Measurements from ENCODE around the gene PLA2G2C. TPM values are rescaled to one million over a fixed set of nuclear protein-coding genes. Genes with fewer than 3 reads are reported as not detected.

The PLA2G2C gene
- total RNA-seq, 4 donors from 2014 or later = not detected

- 78% methylated on average over 6 of the region's 6 CpGs for WGBS
- Histone ChIP-seq H3K27ac (no peak overlapping the region), H3K9me3 (no peaks in the 10 kb centered on the region), H3K4me3 (no peak overlapping the region), H3K27me3 (peaks cover 29% of the 10 kb centered on the region), H3K36me3 (no peaks in the 10 kb centered on the region), H3K4me1 (peaks cover 24% of the 10 kb centered on the region)
- TF ChIP-seq POLR2A (IDR thresholded peaks at IDR 0.05) = no peak
- TF ChIP-seq CTCF (IDR thresholded peaks at IDR 0.05) = no peak
- no peak for TF ChIP-seq POLR2AphosphoS5 (IDR thresholded peaks at IDR 0.05)
- DNase-seq (ENCODE audit: low spot score in 2 of 2) = no peak
These were observed 1.8 kb downstream of the PLA2G2C start for GRCh38 chr1:20184481-20184900.

- no peak for DNase-seq (ENCODE audit: low spot score in 2 of 2)
- Histone ChIP-seq H3K9me3 (no peaks in the 10 kb centered on the region), H3K4me1 (peaks cover 24% of the 10 kb centered on the region), H3K27me3 (peaks cover 21% of the 10 kb centered on the region), H3K27ac (no peak overlapping the region), H3K4me3 (no peak overlapping the region), H3K36me3 (no peaks in the 10 kb centered on the region)
- 79% methylated on average over 13 of the region's 13 CpGs for WGBS
- TF ChIP-seq POLR2A (IDR thresholded peaks at IDR 0.05) (no peak), CTCF (IDR thresholded peaks at IDR 0.05) (no peak), EP300 (IDR thresholded peaks at IDR 0.05) (no peak), POLR2AphosphoS5 (IDR thresholded peaks at IDR 0.05) (no peak)
These were observed 2.6 kb downstream of the PLA2G2C start for GRCh38 chr1:20183616-20184271.

- peaks cover 24% of the 10 kb centered on the region for H3K4me1 ChIP-seq
- peaks cover 18% of the 10 kb centered on the region for H3K27me3 ChIP-seq
- no peaks in the 10 kb centered on the region for H3K9me3 ChIP-seq
- DNase-seq (ENCODE audit: low spot score in 2 of 2) = no peak
- 89% methylated on average over 10 of the region's 10 CpGs for WGBS
- TF ChIP-seq CTCF (IDR thresholded peaks at IDR 0.05) = no peak
- no peak for TF ChIP-seq POLR2A (IDR thresholded peaks at IDR 0.05)
- no peak for TF ChIP-seq EP300 (IDR thresholded peaks at IDR 0.05)
- TF ChIP-seq POLR2AphosphoS5 (IDR thresholded peaks at IDR 0.05) = no peak
- no peaks in the 10 kb centered on the region for H3K36me3 ChIP-seq
- no peak overlapping the region for H3K27ac ChIP-seq
- no peak overlapping the region for H3K4me3 ChIP-seq
These were observed 3.3 kb downstream of the PLA2G2C start for GRCh38 chr1:20183035-20183434.

- no peak for TF ChIP-seq EP300 (IDR thresholded peaks at IDR 0.05)
- no peak for TF ChIP-seq POLR2A (IDR thresholded peaks at IDR 0.05)
- no peak for TF ChIP-seq CTCF (IDR thresholded peaks at IDR 0.05)
- TF ChIP-seq POLR2AphosphoS5 (IDR thresholded peaks at IDR 0.05) = no peak
- Histone ChIP-seq H3K27me3 (peaks cover 18% of the 10 kb centered on the region), H3K4me1 (peaks cover 19% of the 10 kb centered on the region), H3K9me3 (no peaks in the 10 kb centered on the region), H3K36me3 (no peaks in the 10 kb centered on the region), H3K4me3 (no peak overlapping the region), H3K27ac (no peak overlapping the region)
- DNase-seq (ENCODE audit: low spot score in 2 of 2) = no peak
These were observed 3.9 kb downstream of the PLA2G2C start for GRCh38 chr1:20182415-20182814.

GRCh38 chr1:20180844-20181207, 5.5 kb downstream of the PLA2G2C start:
- Histone ChIP-seq H3K4me1 (peaks cover 3% of the 10 kb centered on the region), H3K9me3 (no peaks in the 10 kb centered on the region), H3K27me3 (peaks cover 12% of the 10 kb centered on the region), H3K4me3 (no peak overlapping the region), H3K27ac (no peak overlapping the region), H3K36me3 (no peaks in the 10 kb centered on the region)
- DNase-seq (ENCODE audit: low spot score in 2 of 2) = no peak
- no peak for TF ChIP-seq EP300 (IDR thresholded peaks at IDR 0.05)
- TF ChIP-seq POLR2AphosphoS5 (IDR thresholded peaks at IDR 0.05) = no peak
- TF ChIP-seq POLR2A (IDR thresholded peaks at IDR 0.05) = no peak
- TF ChIP-seq CTCF (IDR thresholded peaks at IDR 0.05) = no peak
- 71% methylated on average over 3 of the region's 3 CpGs for WGBS
